BJ (cell line): ENCODE data around the gene MAML2. TPM values are rescaled to one million over a fixed set of nuclear protein-coding genes. Genes with fewer than 3 reads are reported as not detected.

ENCODE experiments used
- CTCF ChIA-PET: fragments of 350-600 bp; formaldehyde crosslinking; extraction: SDS; loops from one replicate; lab custom pipeline; 2021; ENCODE audit warnings: antibody characterized with exemption, inconsistent platforms; lab: Yijun Ruan, JAX
- POLR2A ChIA-PET: fragments of 300-600 bp; sonication (Branson Sonifier 250); formaldehyde crosslinking; extraction: SDS; loops from one replicate; lab custom pipeline; 2021; ENCODE audit warnings: antibody characterized with exemption; lab: Charles Lee
- DNase-seq: peaks from one replicate; pipeline ENCODE4 v3.0.0-alpha.2; 2011; ENCODE audit warnings: low read depth
- H3K27me3 ChIP-seq: 2 replicates; pipeline ENCODE4 v1.6.0; 2011; ENCODE audit warnings: low read length; ENCODE audit not compliant: control insufficient read depth, insufficient read depth
- H3K36me3 ChIP-seq: 2 replicates; pipeline ENCODE4 v1.5.1; 2011; ENCODE audit warnings: low read length; ENCODE audit not compliant: control insufficient read depth, insufficient read depth
- H3K4me3 ChIP-seq: 2 replicates; pipeline ENCODE4 v1.5.1; 2011; ENCODE audit warnings: low read depth, mild to moderate bottlenecking, control low read depth, low read length
- polyA plus RNA-seq: library from polyadenylated mRNA; depleted of rRNA; stranded (reverse); fragments of >200 nt; gene quantifications from 2 replicates; pipeline ENCODE4 v1.2.3, GENCODE V29; 2011
- TF ChIP-seq, protein P1 (sequence below): IDR thresholded peaks from 2 replicates; pipeline ENCODE4 v1.5.1; 2011; ENCODE audit warnings: low read depth, mild to moderate bottlenecking, control low read depth, inconsistent platforms, low read length, moderate library complexity; ENCODE audit not compliant: insufficient read depth

Gene MAML2
- polyA plus RNA-seq, 1 experiment, result 22.0 TPM

- POLR2A ChIA-PET, result interaction anchor here (0.6 kb wide), 1 partner anchor 1516 kb away, joined by 3 read pairs; the partner anchor contains the start of gene AMOTL1
- TF ChIP-seq, protein P1, sequence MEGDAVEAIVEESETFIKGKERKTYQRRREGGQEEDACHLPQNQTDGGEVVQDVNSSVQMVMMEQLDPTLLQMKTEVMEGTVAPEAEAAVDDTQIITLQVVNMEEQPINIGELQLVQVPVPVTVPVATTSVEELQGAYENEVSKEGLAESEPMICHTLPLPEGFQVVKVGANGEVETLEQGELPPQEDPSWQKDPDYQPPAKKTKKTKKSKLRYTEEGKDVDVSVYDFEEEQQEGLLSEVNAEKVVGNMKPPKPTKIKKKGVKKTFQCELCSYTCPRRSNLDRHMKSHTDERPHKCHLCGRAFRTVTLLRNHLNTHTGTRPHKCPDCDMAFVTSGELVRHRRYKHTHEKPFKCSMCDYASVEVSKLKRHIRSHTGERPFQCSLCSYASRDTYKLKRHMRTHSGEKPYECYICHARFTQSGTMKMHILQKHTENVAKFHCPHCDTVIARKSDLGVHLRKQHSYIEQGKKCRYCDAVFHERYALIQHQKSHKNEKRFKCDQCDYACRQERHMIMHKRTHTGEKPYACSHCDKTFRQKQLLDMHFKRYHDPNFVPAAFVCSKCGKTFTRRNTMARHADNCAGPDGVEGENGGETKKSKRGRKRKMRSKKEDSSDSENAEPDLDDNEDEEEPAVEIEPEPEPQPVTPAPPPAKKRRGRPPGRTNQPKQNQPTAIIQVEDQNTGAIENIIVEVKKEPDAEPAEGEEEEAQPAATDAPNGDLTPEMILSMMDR, result no peak
- CTCF ChIA-PET, result interaction anchor here (1.6 kb wide), 1 partner anchor 59 kb away, joined by 3 read pairs; the partner anchor contains the start of gene MAML2
- no peak for DNase-seq
- H3K4me3 ChIP-seq, result no peak overlapping the region
- H3K27me3 ChIP-seq, result no peaks in the 10 kb centered on the region
- no peaks in the 10 kb centered on the region for H3K36me3 ChIP-seq
Measured at GRCh38 chr11:96284401-96284800, 58.6 kb downstream of the MAML2 start.

DNA sequence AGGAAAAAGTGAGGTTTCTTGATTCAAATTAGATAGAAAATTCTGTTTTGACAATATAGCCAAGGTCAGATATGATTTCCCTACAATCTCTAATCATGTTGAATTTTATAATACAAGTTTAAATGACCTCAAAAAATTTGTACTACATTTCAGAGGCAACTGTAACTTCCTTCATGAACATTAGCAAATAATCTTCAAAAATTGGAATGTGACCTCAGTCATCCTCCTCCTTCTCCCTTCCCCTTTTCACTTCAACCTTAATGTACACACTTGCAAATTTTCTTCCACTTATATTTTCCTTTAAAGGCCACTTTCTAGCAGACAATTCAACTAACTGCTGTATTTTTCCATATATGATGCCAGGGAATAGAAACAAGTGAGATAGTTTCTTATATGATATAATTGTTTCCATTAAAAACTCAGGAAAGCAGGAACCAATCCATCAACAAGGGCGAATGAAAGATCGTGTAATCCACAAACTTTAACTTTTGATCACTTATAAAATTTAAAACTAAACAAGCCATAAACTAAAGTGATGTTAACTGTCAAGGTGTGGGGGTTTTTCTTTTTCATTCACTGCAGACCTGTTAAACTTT, 60.3 kb downstream of the MAML2 start:
- Histone ChIP-seq H3K36me3 (no peaks in the 10 kb centered on the region), H3K4me3 (no peak overlapping the region), H3K27me3 (no peaks in the 10 kb centered on the region)
- ChIA-PET CTCF (no interaction called here), POLR2A (no interaction called here)
- DNase-seq, result no peak
- TF ChIP-seq, protein P1, result no peak

GRCh38 chr11:96280444-96280843, 62.6 kb downstream of the MAML2 start:
- CTCF ChIA-PET, result no interaction called here
- POLR2A ChIA-PET, result no interaction called here
- TF ChIP-seq, protein P1, result no peak
- Histone ChIP-seq H3K4me3 (no peak overlapping the region), H3K27me3 (no peaks in the 10 kb centered on the region), H3K36me3 (no peaks in the 10 kb centered on the region)
- DNase-seq, result no peak

GRCh38 chr11:96279896-96280290, 63.1 kb downstream of the MAML2 start:
- CTCF ChIA-PET, result interaction anchor here (0.7 to 1.4 kb wide), 3 partner anchors 9 to 62 kb away, joined by 3 to 8 read pairs (median 3); partner anchors contain the start of gene MAML2

More at GRCh38 chr11:96279896-96280290, 63.1 kb downstream of the MAML2 start:
- DNase-seq, result no peak
- TF ChIP-seq, protein P1, result no peak
- Histone ChIP-seq H3K4me3 (no peak overlapping the region), H3K36me3 (no peaks in the 10 kb centered on the region), H3K27me3 (no peaks in the 10 kb centered on the region)
- POLR2A ChIA-PET, result no interaction called here
